GM19395 (cell line): ENCODE measurements around the gene ABCC4.

Experiments used
- ATAC-seq: cut with Tn5 transposase; IDR thresholded peaks from one replicate; pipeline ENCODE4 v1.9.1; 2021; ENCODE audit warnings: mild to moderate bottlenecking, moderate library complexity; ENCODE audit not compliant: unreplicated experiment

Gene ABCC4

GRCh38 chr13:95128045-95128643, 173.1 kb downstream of the ABCC4 start:
- ATAC-seq: no peak

GRCh38 chr13:95124959-95125358, 176.3 kb downstream of the ABCC4 start:
- ATAC-seq: no peak

GRCh38 chr13:95123726-95124125, 177.5 kb downstream of the ABCC4 start:
- no peak for ATAC-seq

- ATAC-seq: no peak
Observed at GRCh38 chr13:95122063-95122462, 179.2 kb downstream of the ABCC4 start.

- no peak for ATAC-seq
Observed at GRCh38 chr13:95121516-95121915, 179.7 kb downstream of the ABCC4 start.

GRCh38 chr13:95120650-95121049, 180.6 kb downstream of the ABCC4 start:
- no peak for ATAC-seq

GRCh38 chr13:95118541-95119324, 182.5 kb downstream of the ABCC4 start:
- no peak for ATAC-seq

GRCh38 chr13:95117092-95117491, 184.2 kb downstream of the ABCC4 start:
- no peak for ATAC-seq

- no peak for ATAC-seq
Observed at GRCh38 chr13:95115525-95115924, 185.7 kb downstream of the ABCC4 start.

GRCh38 chr13:95113601-95114000, 187.7 kb downstream of the ABCC4 start:
- ATAC-seq: no peak

GRCh38 chr13:95112883-95113282, 188.4 kb downstream of the ABCC4 start:
- no peak for ATAC-seq

- no peak for ATAC-seq
Observed at GRCh38 chr13:95111608-95112007, 189.6 kb downstream of the ABCC4 start.

GRCh38 chr13:95106562-95106961, 194.7 kb downstream of the ABCC4 start:
- no peak for ATAC-seq

GRCh38 chr13:95100525-95101433, 200.5 kb downstream of the ABCC4 start:
- no peak for ATAC-seq

GRCh38 chr13:95099541-95099940, 201.7 kb downstream of the ABCC4 start:
- no peak for ATAC-seq

- no peak for ATAC-seq
Observed at GRCh38 chr13:95098916-95099315, 202.3 kb downstream of the ABCC4 start.

- no peak for ATAC-seq
Observed at GRCh38 chr13:95091755-95092154, 209.5 kb downstream of the ABCC4 start.

- no peak for ATAC-seq
Observed at GRCh38 chr13:95087746-95088305, 213.4 kb downstream of the ABCC4 start.

GRCh38 chr13:95086761-95087160, 214.5 kb downstream of the ABCC4 start:
- no peak for ATAC-seq

- ATAC-seq: no peak
Observed at GRCh38 chr13:95083758-95084157, 217.5 kb downstream of the ABCC4 start.

GRCh38 chr13:95083066-95083465, 218.2 kb downstream of the ABCC4 start:
- no peak for ATAC-seq
